Uterus (tissue), 4 donors: ENCODE measurements around the gene GPR52. TPM values are rescaled to one million over a fixed set of nuclear protein-coding genes. Genes with fewer than 3 reads are reported as not detected.

Experiments
- DNase-seq, 2 donors: peaks; one replicate each; pipeline ENCODE4 v3.0.0-alpha.2; 2019 to 2020
- H3K27ac ChIP-seq, 2 donors: fragments of 200-600 bp; sonication (generic); 1 replicate in 1 of 2; 2 replicates in 1 of 2; pipeline ENCODE4 v1.5.1; 2016 to 2018
- H3K27me3 ChIP-seq, 2 donors: fragments of 200-600 bp; sonication (generic); one replicate each; pipeline ENCODE4 v1.5.1; 2018 to 2019; ENCODE audit warnings: control low read depth in 1 of 2
- H3K36me3 ChIP-seq, 2 donors: fragments of 200-600 bp; sonication (generic); one replicate each; pipeline ENCODE4 v1.5.1; 2019; ENCODE audit warnings: control low read depth in 1 of 2
- H3K4me1 ChIP-seq, 2 donors: fragments of 200-600 bp; sonication (generic); one replicate each; pipeline ENCODE4 v1.5.1; 2018 to 2019; ENCODE audit warnings: control low read depth in 1 of 2
- H3K4me3 ChIP-seq, 2 donors: fragments of 200-600 bp; sonication (generic); 1 replicate in 1 of 2; 2 replicates in 1 of 2; pipeline ENCODE4 v1.5.1; 2018 to 2019; ENCODE audit warnings: mild to moderate bottlenecking in 1 of 2
- H3K9me3 ChIP-seq, 2 donors: fragments of 200-600 bp; sonication (generic); one replicate each; pipeline ENCODE4 v1.5.1; 2019; ENCODE audit warnings: control low read depth in 1 of 2
- POLR2A ChIP-seq, 2 donors: fragments of 450-650 bp; IDR thresholded peaks; one replicate each; pipeline ENCODE4 v1.6.1; 2016; ENCODE audit warnings: antibody characterized with exemption in 2 of 2, mild to moderate bottlenecking in 1 of 2, moderate library complexity in 1 of 2
- intact Hi-C: fragments of 100-400 bp; cut with DNase I; formaldehyde crosslinking; loops from one replicate; pipeline ENCODE4 v1.15.1; 2023; ENCODE audit warnings: low total_unique reads
- total RNA-seq, 4 donors: library from RNA; depleted of rRNA in 3 of 4; stranded (reverse); fragments of >200 nt in 3 of 4; gene quantifications; one replicate each; pipeline versions ENCODE4 v1.1.0 to v1.2.4, GENCODE V29; 2014 to 2023
- TF ChIP-seq, protein P1 (sequence below), 4 experiments: fragments of 200-600 bp in 2 of 4; fragments of 450-650 bp in 2 of 4; sonication (generic) in 2 of 4; IDR thresholded peaks; one replicate each; pipeline ENCODE4 v1.5.1; 2016 to 2019; ENCODE audit warnings: antibody characterized with exemption in 4 of 4, mild to moderate bottlenecking in 2 of 4, moderate library complexity in 1 of 4
- donor health status: DM: yes; HTN: yes; CAD: no.

Gene GPR52
- total RNA-seq, 4 donors from 2014 or later, result 4.1 to 4.4 TPM; not detected in 2

DNA sequence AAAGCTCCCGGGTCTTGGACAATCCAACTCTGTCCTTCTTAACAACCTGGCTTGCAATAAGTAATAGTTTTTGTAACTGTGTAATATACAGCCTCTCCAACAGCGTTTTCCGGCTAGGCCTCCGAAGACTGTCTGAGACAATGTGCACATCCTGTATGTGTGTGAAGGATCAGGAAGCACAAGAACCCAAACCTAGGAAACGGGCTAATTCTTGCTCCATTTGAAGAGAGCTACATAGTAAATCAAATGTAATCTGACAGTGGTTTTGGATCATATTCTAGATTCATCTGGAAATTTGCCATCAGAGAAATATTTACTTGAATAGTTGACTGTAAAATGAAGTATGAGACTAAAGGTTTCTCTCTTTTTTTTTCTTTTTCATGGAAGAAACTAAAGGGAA lies 1.2 kb downstream of the GPR52 start:
- TF ChIP-seq, protein P1, sequence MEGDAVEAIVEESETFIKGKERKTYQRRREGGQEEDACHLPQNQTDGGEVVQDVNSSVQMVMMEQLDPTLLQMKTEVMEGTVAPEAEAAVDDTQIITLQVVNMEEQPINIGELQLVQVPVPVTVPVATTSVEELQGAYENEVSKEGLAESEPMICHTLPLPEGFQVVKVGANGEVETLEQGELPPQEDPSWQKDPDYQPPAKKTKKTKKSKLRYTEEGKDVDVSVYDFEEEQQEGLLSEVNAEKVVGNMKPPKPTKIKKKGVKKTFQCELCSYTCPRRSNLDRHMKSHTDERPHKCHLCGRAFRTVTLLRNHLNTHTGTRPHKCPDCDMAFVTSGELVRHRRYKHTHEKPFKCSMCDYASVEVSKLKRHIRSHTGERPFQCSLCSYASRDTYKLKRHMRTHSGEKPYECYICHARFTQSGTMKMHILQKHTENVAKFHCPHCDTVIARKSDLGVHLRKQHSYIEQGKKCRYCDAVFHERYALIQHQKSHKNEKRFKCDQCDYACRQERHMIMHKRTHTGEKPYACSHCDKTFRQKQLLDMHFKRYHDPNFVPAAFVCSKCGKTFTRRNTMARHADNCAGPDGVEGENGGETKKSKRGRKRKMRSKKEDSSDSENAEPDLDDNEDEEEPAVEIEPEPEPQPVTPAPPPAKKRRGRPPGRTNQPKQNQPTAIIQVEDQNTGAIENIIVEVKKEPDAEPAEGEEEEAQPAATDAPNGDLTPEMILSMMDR (IDR thresholded peaks at IDR 0.05), result no peak
- TF ChIP-seq POLR2A (IDR thresholded peaks at IDR 0.05), result no peak
- Histone ChIP-seq H3K9me3 (no peaks in the 10 kb centered on the region), H3K27ac (peak overlapping the region in 1 of 2 donors; percentile 5), H3K27me3 (no peaks in the 10 kb centered on the region), H3K4me3 (no peak overlapping the region), H3K4me1 (no peaks in the 10 kb centered on the region), H3K36me3 (no peaks in the 10 kb centered on the region)
- peak in 1 of 2 donors; percentile 14 for DNase-seq
- intact Hi-C loops, result no loop called here

DNA sequence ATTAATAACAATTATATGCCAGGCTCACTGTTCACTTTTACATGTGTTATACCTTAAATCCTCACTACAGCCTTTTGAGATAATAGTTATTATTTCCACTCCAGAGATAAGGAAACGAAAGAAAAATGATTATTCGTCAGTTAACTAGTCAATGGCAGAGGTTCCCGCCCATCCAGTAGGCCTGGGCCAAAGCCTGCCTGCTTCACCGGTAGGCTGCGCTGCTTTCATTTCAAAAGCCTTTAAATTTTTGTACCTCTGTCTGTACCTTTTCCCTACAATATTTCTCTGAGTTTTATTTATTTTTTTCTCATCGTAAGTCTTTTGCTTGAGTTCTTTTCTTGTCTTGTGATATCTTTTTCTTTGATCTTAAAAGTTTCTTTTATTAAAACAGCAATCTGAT lies 3.6 kb downstream of the GPR52 start:
- intact Hi-C loops, result no loop called here
- Histone ChIP-seq H3K27me3 (no peaks in the 10 kb centered on the region), H3K9me3 (no peaks in the 10 kb centered on the region), H3K36me3 (no peaks in the 10 kb centered on the region), H3K4me3 (no peak overlapping the region), H3K27ac (no peak overlapping the region), H3K4me1 (no peaks in the 10 kb centered on the region)
- DNase-seq, result no peak
- TF ChIP-seq, protein P1 (IDR thresholded peaks at IDR 0.05), result no peak
- no peak for TF ChIP-seq POLR2A (IDR thresholded peaks at IDR 0.05)

DNA sequence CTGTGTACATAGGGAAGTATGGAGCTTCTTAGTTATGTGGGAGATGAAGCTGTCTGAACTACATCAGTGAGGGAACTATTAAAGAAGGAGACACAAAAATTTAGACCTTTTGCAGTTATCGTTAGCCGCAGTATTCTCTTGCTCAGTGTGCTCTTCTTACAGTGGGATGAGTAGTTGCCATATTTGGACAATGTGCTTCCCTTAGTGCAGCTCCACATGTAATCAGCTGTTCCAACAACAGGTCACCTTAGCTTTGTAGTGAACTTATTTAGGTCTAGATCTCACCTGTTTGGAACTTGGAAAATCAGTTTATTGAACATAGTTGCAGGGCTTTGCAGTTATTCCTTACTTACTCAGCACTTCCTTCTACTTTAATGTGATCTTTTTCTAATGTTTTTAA lies 18.1 kb downstream of the GPR52 start:
- no peaks in the 10 kb centered on the region for H3K36me3 ChIP-seq
- H3K27ac ChIP-seq, result no peak overlapping the region
- no peaks in the 10 kb centered on the region for H3K9me3 ChIP-seq
- no peak overlapping the region for H3K4me3 ChIP-seq
- no peaks in the 10 kb centered on the region for H3K4me1 ChIP-seq
- TF ChIP-seq, protein P1 (IDR thresholded peaks at IDR 0.05), result no peak
- TF ChIP-seq POLR2A (IDR thresholded peaks at IDR 0.05), result no peak
- intact Hi-C loops, result no loop called here
- H3K27me3 ChIP-seq, result no peaks in the 10 kb centered on the region
- no peak for DNase-seq

DNA sequence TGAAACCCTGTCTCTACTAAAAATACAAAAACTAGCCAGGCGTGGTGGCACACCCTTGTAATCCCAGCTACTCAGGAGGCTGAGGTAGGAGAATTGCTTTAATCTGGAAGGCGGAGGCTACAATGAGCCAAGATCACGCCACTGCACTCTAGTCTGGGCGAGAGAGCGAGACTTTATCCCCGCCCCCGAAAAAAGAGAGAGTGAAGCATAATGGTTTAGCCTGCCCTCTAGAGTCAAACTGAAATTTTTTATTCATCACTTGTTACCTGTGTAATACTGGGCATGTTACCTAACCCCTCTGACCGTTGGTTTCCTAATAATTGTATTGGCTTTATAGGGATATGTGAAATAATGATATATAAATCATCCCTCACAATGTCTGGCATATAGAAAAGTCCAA lies 18.8 kb downstream of the GPR52 start:
- intact Hi-C loops, result no loop called here
- no peaks in the 10 kb centered on the region for H3K4me1 ChIP-seq
- TF ChIP-seq, protein P1 (IDR thresholded peaks at IDR 0.05), result no peak
- H3K4me3 ChIP-seq, result no peak overlapping the region
- H3K9me3 ChIP-seq, result no peaks in the 10 kb centered on the region
- H3K27ac ChIP-seq, result no peak overlapping the region
- H3K27me3 ChIP-seq, result no peaks in the 10 kb centered on the region
- no peaks in the 10 kb centered on the region for H3K36me3 ChIP-seq
- DNase-seq, result no peak

DNA sequence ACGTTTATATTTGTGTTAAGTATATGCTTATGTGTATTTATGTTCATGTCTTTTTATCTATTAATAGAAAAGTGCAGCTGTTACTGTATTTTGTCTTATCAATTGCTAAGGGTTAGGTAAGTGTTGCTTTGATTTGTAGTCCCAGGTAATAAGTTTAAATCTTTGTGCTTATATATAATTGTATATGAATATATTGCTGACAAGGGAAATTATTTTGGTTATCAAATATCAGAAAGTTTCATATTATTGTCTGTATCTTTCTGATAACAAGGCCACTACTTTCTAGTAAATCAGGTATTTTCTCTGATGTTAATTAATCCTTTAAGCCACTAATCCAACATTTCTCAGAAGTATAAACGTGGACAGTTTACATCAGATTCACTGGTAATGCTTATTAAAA lies 21.3 kb downstream of the GPR52 start:
- Histone ChIP-seq H3K4me1 (no peaks in the 10 kb centered on the region), H3K27me3 (no peaks in the 10 kb centered on the region), H3K27ac (no peak overlapping the region), H3K4me3 (no peak overlapping the region), H3K36me3 (no peaks in the 10 kb centered on the region), H3K9me3 (no peaks in the 10 kb centered on the region)
- intact Hi-C loops, result no loop called here
- no peak for TF ChIP-seq POLR2A (IDR thresholded peaks at IDR 0.05)
- TF ChIP-seq, protein P1 (IDR thresholded peaks at IDR 0.05), result no peak
- DNase-seq, result no peak
